K562 (cell line): ENCODE measurements around the gene PWWP2A. TPM values are rescaled to one million over a fixed set of nuclear protein-coding genes. Genes with fewer than 3 reads are reported as not detected.

Experiments
- ATAC-seq: fragments of 200-7000 bp; cut with Tn5 transposase; 3 replicates; pipeline ENCODE4 v1.9.1; 2020; ENCODE audit warnings: moderate library complexity
- BruUV-seq: library from RNA; stranded (reverse); fragments of 400-500 nt; replicated peaks from 2 replicates; lab custom pipeline; 2021; lab: Mats Ljungman, UMichigan
- CTCF ChIA-PET: fragments of 300-600 bp; formaldehyde crosslinking; extraction: SDS; loops from one replicate; lab custom pipeline; 2021; ENCODE audit warnings: low intra/inter-chr PET ratio; lab: Yijun Ruan, JAX
- POLR2A ChIA-PET: fragments of 300-600, 350-650 bp; sonication (Branson Sonifier 250); formaldehyde crosslinking; extraction: SDS; loops from one replicate; lab custom pipeline; 2021; ENCODE audit warnings: antibody characterized with exemption, inconsistent platforms; lab: Yijun Ruan, JAX
- DNase-seq, 4 experiments: peaks; one replicate each; pipeline versions ENCODE4 v3.0.0 to v3.0.0-alpha.2; 2011 to 2018; ENCODE audit warnings: low spot score in 3 of 4, mixed read lengths in 3 of 4; ENCODE audit errors: extremely low read depth in 1 of 4
- FAIRE-seq: peaks from 2 replicates; lab custom pipeline; 2011; peaks lifted over from hg19 to GRCh38; lab: Jason Lieb, UNC
- H2AFZ ChIP-seq: 2 replicates; pipeline ENCODE4 v1.6.0; 2011; ENCODE audit warnings: low read depth, low read length, control low read depth, inconsistent platforms
- H3K27ac ChIP-seq: fragments of 200-600 bp; 3 replicates; pipeline ENCODE4 v1.8.0; 2011; ENCODE audit warnings: low read depth, mild to moderate bottlenecking, control low read depth, inconsistent platforms, low read length, moderate library complexity, mixed read lengths; ENCODE audit errors: extremely low read depth
- H3K27me3 ChIP-seq, 2 experiments: fragments of 300-600 bp in 1 of 2; 2 replicates in 1 of 2; 3 replicates in 1 of 2; pipeline versions ENCODE4 v1.6.0 to v1.8.0; 2011; ENCODE audit warnings: inconsistent platforms in 2 of 2, low read length in 2 of 2, mild to moderate bottlenecking in 1 of 2, mixed read lengths in 1 of 2, moderate library complexity in 1 of 2; ENCODE audit not compliant: control insufficient read depth in 2 of 2, insufficient read depth in 2 of 2
- H3K36me3 ChIP-seq: fragments of 300-600 bp; 3 replicates; pipeline ENCODE4 v1.8.0; 2011; ENCODE audit warnings: mild to moderate bottlenecking, low read length, inconsistent platforms; ENCODE audit not compliant: control insufficient read depth, insufficient read depth
- H3K4me1 ChIP-seq, 2 experiments: fragments of 200-600 bp in 1 of 2; replicated peaks in 1 of 2; 2 replicates in 1 of 2; 3 replicates in 1 of 2; pipeline versions ENCODE4 v1.5.1 to v1.8.0; 2011; ENCODE audit warnings: inconsistent platforms in 2 of 2, low read length in 2 of 2, mild to moderate bottlenecking in 1 of 2, mixed read lengths in 1 of 2, moderate library complexity in 1 of 2; ENCODE audit not compliant: control insufficient read depth in 2 of 2, insufficient read depth in 2 of 2
- H3K4me2 ChIP-seq: 2 replicates; pipeline ENCODE4 v1.6.1; 2011; ENCODE audit warnings: low read length, control low read depth, inconsistent platforms, mixed read lengths; ENCODE audit not compliant: insufficient read depth
- H3K4me3 ChIP-seq: fragments of 200-600 bp; sonication (generic), shearing (Covaris generic); 2 replicates; pipeline ENCODE4 v1.5.1; 2016; ENCODE audit warnings: control low read depth, inconsistent platforms
- H3K79me2 ChIP-seq: fragments of 200-600 bp; 3 replicates; pipeline ENCODE4 v1.8.0; 2011; ENCODE audit warnings: low read length, inconsistent platforms; ENCODE audit not compliant: control insufficient read depth, insufficient read depth
- H3K9ac ChIP-seq, 2 experiments: 2 replicates each; pipeline versions ENCODE4 v1.6.0 to v1.6.1; 2011; ENCODE audit warnings: low read depth in 2 of 2, low read length in 2 of 2, control low read depth in 1 of 2, inconsistent platforms in 1 of 2, mild to moderate bottlenecking in 1 of 2, mixed read lengths in 1 of 2; ENCODE audit not compliant: insufficient read depth in 1 of 2
- H3K9me1 ChIP-seq: one replicate; pipeline ENCODE4 v1.6.0; 2011; ENCODE audit warnings: inconsistent platforms, mild to moderate bottlenecking, low read length, moderate library complexity; ENCODE audit not compliant: control insufficient read depth, insufficient read depth
- H3K9me3 ChIP-seq: replicated peaks from 2 replicates; pipeline ENCODE4 v1.5.1; 2011; ENCODE audit warnings: low read depth, low read length, inconsistent platforms; ENCODE audit not compliant: control insufficient read depth, insufficient read depth
- H4K20me1 ChIP-seq: replicated peaks from 2 replicates; pipeline ENCODE4 v1.6.1; 2011; ENCODE audit warnings: low read length, inconsistent platforms, mixed read lengths; ENCODE audit not compliant: control insufficient read depth, insufficient read depth
- ATF3 ChIP-seq, 2 experiments: fragments of 450-650 bp in 1 of 2; sonication (generic) in 1 of 2; formaldehyde crosslinking in 1 of 2; IDR thresholded peaks in 1 of 2; conservative IDR thresholded peaks in 1 of 2; 2 replicates each; pipeline versions ENCODE4 v1.6.1 to v1.8.1; 2016 to 2023; ENCODE audit warnings: mild to moderate bottlenecking in 2 of 2, moderate library complexity in 2 of 2, inconsistent platforms in 1 of 2, missing genetic modification reagents in 1 of 2
- CEBPG ChIP-seq, 3 experiments: fragments of 200-800 bp in 1 of 3; sonication (Bioruptor generic) in 1 of 3; sonication (generic) in 1 of 3; formaldehyde crosslinking in 1 of 3; IDR thresholded peaks in 2 of 3; conservative IDR thresholded peaks in 1 of 3; 2 replicates each; pipeline versions ENCODE4 v1.6.1 to v1.8.0; 2016 to 2022; ENCODE audit warnings: missing compliant biosample characterization in 2 of 3, missing genetic modification characterization in 2 of 3, mild to moderate bottlenecking in 1 of 3, missing genetic modification reagents in 1 of 3
- KLF6 ChIP-seq: fragments of 250-450 bp; sonication (Bioruptor Pico); IDR thresholded peaks from 2 replicates; pipeline ENCODE4 v1.4.0; 2020; ENCODE audit warnings: mild to moderate bottlenecking, moderate library complexity, borderline replicate concordance
- MYC ChIP-seq, 2 experiments: fragments of 250-450 bp in 1 of 2; sonication (Bioruptor Pico) in 1 of 2; IDR thresholded peaks; 2 replicates each; pipeline versions ENCODE4 v1.5.1 to v1.6.1; 2012 to 2021; ENCODE audit warnings: low read depth in 2 of 2, borderline replicate concordance in 1 of 2, improper control_type of control experiment in 1 of 2, low read length in 1 of 2, mild to moderate bottlenecking in 1 of 2, moderate library complexity in 1 of 2
- SMAD4 ChIP-seq: fragments of 250-450 bp; sonication (Bioruptor Pico); conservative IDR thresholded peaks from 2 replicates; pipeline ENCODE4 v1.8.0; 2021; ENCODE audit warnings: inconsistent platforms, mild to moderate bottlenecking, moderate library complexity
- TRIM24 ChIP-seq, 2 experiments: fragments of 450-650 bp; IDR thresholded peaks; 2 replicates each; pipeline ENCODE4 v1.6.1; 2016
- ZNF175 ChIP-seq: fragments of 200-800 bp; sonication (Bioruptor generic); IDR thresholded peaks from 2 replicates; pipeline ENCODE4 v1.6.1; 2016; ENCODE audit warnings: low read depth, mild to moderate bottlenecking, missing genetic modification characterization, missing compliant biosample characterization
- ZNF384 ChIP-seq: IDR thresholded peaks from 2 replicates; pipeline ENCODE4 v1.6.1; 2012; ENCODE audit warnings: low read depth, low read length, improper control_type of control experiment
- ZNF584 ChIP-seq: fragments of 200-800 bp; sonication (Bioruptor generic); IDR thresholded peaks from 2 replicates; pipeline ENCODE4 v1.6.1; 2016; ENCODE audit warnings: low read depth, mild to moderate bottlenecking, missing genetic modification characterization, missing compliant biosample characterization
- WGBS: fragments of 100-300 bp; shearing (Covaris generic); methylation state at CpG from one replicate; pipeline ENCODE4 v1.1.6; 2016; ENCODE audit warnings: low coverage, mixed read lengths; ENCODE audit not compliant: insufficient coverage; ENCODE audit errors: missing lambda C conversion rate; 5-methylcytosine and 5-hydroxymethylcytosine counted together
- in situ Hi-C: fragments of 300-500 bp; cut with MboI; formaldehyde crosslinking; loops from 4 replicates; pipeline ENCODE4 v1.15.0; 2018; ENCODE audit warnings: inconsistent platforms, mixed read lengths
- intact Hi-C: fragments of 100-400 bp; cut with micrococcal nuclease; formaldehyde crosslinking; loops from 2 replicates; pipeline ENCODE4 v1.14.2; 2022
- polyA plus RNA-seq, 8 experiments: library from polyadenylated mRNA; depleted of rRNA in 4 of 8; stranded (reverse) in 5 of 8; unstranded in 3 of 8; fragments of >200 nt; fragmentation: Nextera tagmentation in 2 of 8; fragmentation: Illumina TruSeq in 1 of 8; extraction: Ambion mirVana in 2 of 8; extraction: Trizol in 1 of 8; gene quantifications; 2 replicates each; pipeline versions ENCODE4 v1.2.1 to v1.2.3, GENCODE V29; 2011 to 2014; ENCODE audit warnings: inconsistent platforms in 1 of 8, missing spikeins in 1 of 8
- total RNA-seq, 7 experiments: library from RNA; depleted of rRNA in 6 of 7; stranded (reverse); fragments of >200 nt in 6 of 7; fragmentation: Illumina TruSeq in 2 of 7; extraction: Trizol in 2 of 7; gene quantifications; 2 replicates each; pipeline versions ENCODE4 v1.2.1 to v1.2.3, GENCODE V29; 2011 to 2021; ENCODE audit warnings: low replicate concordance in 1 of 7
- TF ChIP-seq, protein P1 (sequence below): sonication (generic); formaldehyde crosslinking; IDR thresholded peaks from 2 replicates; pipeline ENCODE4 v1.8.0; 2022; ENCODE audit warnings: mild to moderate bottlenecking, missing genetic modification reagents
- TF ChIP-seq, protein P2 (sequence below): fragments of 450-650 bp; formaldehyde crosslinking; IDR thresholded peaks from 2 replicates; pipeline ENCODE4 v1.4.0; 2022; ENCODE audit warnings: mild to moderate bottlenecking, moderate library complexity

The PWWP2A gene
- total and polyA plus RNA-seq, 9 of the 15 experiments (the other 6 are each of a cell fraction or from before 2014, with no cell fraction given), result 2.7 to 26.3 (median 14.6) TPM

- WGBS, result 63% methylated on average over 3 of the region's 3 CpGs
- H3K9me3 ChIP-seq, result no peaks in the 10 kb centered on the region
- no peak for TF ChIP-seq KLF6 (CRISPR knock-in tag)
- TF ChIP-seq, all 486 proteins: peak for 0
- Histone ChIP-seq H3K36me3 (peaks cover 55% of the 10 kb centered on the region; the same call in 2 of the 3 replicates), H3K27ac (no peak overlapping the region), H3K4me2 (no peak overlapping the region), H3K9ac (no peak overlapping the region), H3K9me1 (no peaks in the 10 kb centered on the region), H3K4me1 (no peaks in the 10 kb centered on the region), H3K4me3 (no peak overlapping the region), H2AFZ (no peak overlapping the region), H4K20me1 (no peaks in the 10 kb centered on the region), H3K27me3 (no peaks in the 10 kb centered on the region), H3K79me2 (no peaks in the 10 kb centered on the region)
- FAIRE-seq (no peak), ATAC-seq (no peak), DNase-seq (no peak)
- intact Hi-C loops (no loop called here), in situ Hi-C loops (no loop called here)
- CTCF ChIA-PET, result no interaction called here
- POLR2A ChIA-PET, result interaction anchor here (0.8 to 1.1 kb wide), 2 partner anchors 10 to 15 kb away, joined by 4 read pairs; no protein-coding TSS in a partner anchor
- BruUV-seq, result no TSS peak
These were observed 70.2 kb downstream of the PWWP2A start for GRCh38 chr5:160049099-160049498.

GRCh38 chr5:160048131-160048530, 71.1 kb downstream of the PWWP2A start:
- peak; percentile 84 for ATAC-seq
- BruUV-seq, result no TSS peak
- 76% methylated on average over 8 of the region's 9 CpGs for WGBS
- H3K4me3 ChIP-seq, result no peak overlapping the region
- no peak for FAIRE-seq
- H3K79me2 ChIP-seq, result no peaks in the 10 kb centered on the region
- intact Hi-C loops, result no loop called here
- no peaks in the 10 kb centered on the region for H3K4me1 ChIP-seq
- no peak for DNase-seq
- no peak overlapping the region; a peak in 1 of 4 replicates for H3K9ac ChIP-seq
- no peak overlapping the region for H3K27ac ChIP-seq
- H2AFZ ChIP-seq, result no peak overlapping the region
- no peak overlapping the region for H3K4me2 ChIP-seq
- no peaks in the 10 kb centered on the region for H3K9me1 ChIP-seq
- H4K20me1 ChIP-seq, result no peaks in the 10 kb centered on the region
- ChIA-PET CTCF (no interaction called here), POLR2A (interaction anchor here (1.1 kb wide), 1 partner anchor 9 kb away, joined by 4 read pairs; no protein-coding TSS in a partner anchor)
- H3K27me3 ChIP-seq, result no peaks in the 10 kb centered on the region
- H3K36me3 ChIP-seq, result peaks cover 53% of the 10 kb centered on the region; the same call in 2 of the 3 replicates
- in situ Hi-C loops, result no loop called here
- no peaks in the 10 kb centered on the region for H3K9me3 ChIP-seq
- TF ChIP-seq ATF3 (IDR thresholded peaks at IDR 0.05), result peak; percentile 76
- no peak for TF ChIP-seq ATF3 (CRISPR knock-in tag; conservative IDR thresholded peaks at IDR 0.05)
- TF ChIP-seq SMAD4 (CRISPR knock-in tag), result peak; percentile 42
- TF ChIP-seq ZNF175, result peak; percentile 81
- TF ChIP-seq, protein P1, sequence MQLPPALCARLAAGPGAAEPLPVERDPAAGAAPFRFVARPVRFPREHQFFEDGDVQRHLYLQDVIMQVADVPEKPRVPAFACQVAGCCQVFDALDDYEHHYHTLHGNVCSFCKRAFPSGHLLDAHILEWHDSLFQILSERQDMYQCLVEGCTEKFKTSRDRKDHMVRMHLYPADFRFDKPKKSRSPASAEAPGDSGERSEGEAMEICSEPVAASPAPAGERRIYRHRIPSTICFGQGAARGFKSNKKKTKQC, result no peak
- peak; percentile 84 for TF ChIP-seq CEBPG (CRISPR knock-in tag; IDR thresholded peaks at IDR 0.05)
- TF ChIP-seq CEBPG (tag; conservative IDR thresholded peaks at IDR 0.05 in 1 of 2, IDR thresholded peaks at IDR 0.05 in 1 of 2), result peak; percentile 43 to 94
- TF ChIP-seq ZNF584 (CRISPR knock-in tag), result peak; percentile 54; the same call in 1 of the 2 replicates
- 0 out of 2 replicates have a peak, but pooled peaks have one; percentile 14 for TF ChIP-seq MYC (IDR thresholded peaks at IDR 0.05; ENCODE audit: low read depth, low read length)
- TF ChIP-seq MYC (CRISPR knock-in tag; IDR thresholded peaks at IDR 0.05; ENCODE audit: borderline replicate concordance, low read depth), result no peak
- TF ChIP-seq ZNF384, result peak; percentile 85
- TF ChIP-seq, protein P2, sequence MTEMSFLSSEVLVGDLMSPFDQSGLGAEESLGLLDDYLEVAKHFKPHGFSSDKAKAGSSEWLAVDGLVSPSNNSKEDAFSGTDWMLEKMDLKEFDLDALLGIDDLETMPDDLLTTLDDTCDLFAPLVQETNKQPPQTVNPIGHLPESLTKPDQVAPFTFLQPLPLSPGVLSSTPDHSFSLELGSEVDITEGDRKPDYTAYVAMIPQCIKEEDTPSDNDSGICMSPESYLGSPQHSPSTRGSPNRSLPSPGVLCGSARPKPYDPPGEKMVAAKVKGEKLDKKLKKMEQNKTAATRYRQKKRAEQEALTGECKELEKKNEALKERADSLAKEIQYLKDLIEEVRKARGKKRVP (CRISPR knock-in tag), result peak; percentile 68; the same call in 1 of the 2 replicates
- TF ChIP-seq TRIM24 (IDR thresholded peaks at IDR 0.05), result peak in 1 of 2 experiments; percentile 44; a peak in 1 of 4 replicates
